Stimulated activated memory B cell treated with anti-CD40 and anti-IgM and Interleukin-4, amounts not matched to agents 10 μg/mL and 1 μg/mL and 100 μg/mL, for 72 hours (primary cell): ENCODE data around the gene NFKBIA.
A peak's percentile ranks its signal among the peaks of the same experiment; 100 is the strongest.

ENCODE experiments used
- ATAC-seq: fragments of 150-1000 bp; cut with Tn5 transposase; 2 replicates; pipeline ENCODE4 v1.10.0; 2021
- H3K27ac Mint-ChIP-seq: one replicate; pipeline ENCODE4 v1.8.0; 2022; ENCODE audit warnings: mild to moderate bottlenecking, mixed read lengths
- H3K27me3 Mint-ChIP-seq: one replicate; pipeline ENCODE4 v1.8.0; 2022; ENCODE audit warnings: mixed read lengths
- H3K36me3 Mint-ChIP-seq: one replicate; pipeline ENCODE4 v1.8.0; 2022; ENCODE audit warnings: mixed read lengths
- H3K4me1 Mint-ChIP-seq: one replicate; pipeline ENCODE4 v1.8.0; 2022; ENCODE audit warnings: mixed read lengths
- H3K4me3 Mint-ChIP-seq: one replicate; pipeline ENCODE4 v1.8.0; 2022; ENCODE audit warnings: mild to moderate bottlenecking, moderate library complexity, mixed read lengths
- H3K9me3 Mint-ChIP-seq: one replicate; pipeline ENCODE4 v1.8.0; 2022; ENCODE audit warnings: mixed read lengths

Gene NFKBIA

GRCh38 chr14:35353409-35354172, 51.0 kb downstream of the NFKBIA start:
- Mint-ChIP-seq H3K4me1 (peaks cover 8% of the 10 kb centered on the region), H3K4me3 (no peak overlapping the region), H3K36me3 (no peaks in the 10 kb centered on the region), H3K27me3 (peaks cover 9% of the 10 kb centered on the region), H3K9me3 (no peaks in the 10 kb centered on the region), H3K27ac (no peak overlapping the region)
- no peak for ATAC-seq

GRCh38 chr14:35352274-35353233, 52.0 kb downstream of the NFKBIA start:
- H3K4me3 Mint-ChIP-seq = no peak overlapping the region
- peak; percentile 25 for ATAC-seq
- H3K4me1 Mint-ChIP-seq = peaks cover 8% of the 10 kb centered on the region
- H3K36me3 Mint-ChIP-seq = no peaks in the 10 kb centered on the region
- no peak overlapping the region for H3K27ac Mint-ChIP-seq
- H3K9me3 Mint-ChIP-seq = no peaks in the 10 kb centered on the region
- peaks cover 9% of the 10 kb centered on the region for H3K27me3 Mint-ChIP-seq

- Mint-ChIP-seq H3K4me1 (peaks cover 8% of the 10 kb centered on the region), H3K27me3 (peaks cover 9% of the 10 kb centered on the region), H3K4me3 (no peak overlapping the region), H3K27ac (no peak overlapping the region), H3K9me3 (no peaks in the 10 kb centered on the region), H3K36me3 (no peaks in the 10 kb centered on the region)
- ATAC-seq = no peak
Observed at GRCh38 chr14:35351897-35352273, 52.7 kb downstream of the NFKBIA start.
